HG02798 (cell line): Measurements from ENCODE around the gene ZAP70.
"Not testable (repeated sequence)": the region's sequence is repeated elsewhere in the genome, so short reads cannot be mapped to it uniquely, and the experiment has no call there.

Experiments used
- ATAC-seq: cut with Tn5 transposase; IDR thresholded peaks from one replicate; pipeline ENCODE4 v1.9.1; 2021; ENCODE audit warnings: mild to moderate bottlenecking; ENCODE audit not compliant: unreplicated experiment, poor library complexity

Gene ZAP70

DNA sequence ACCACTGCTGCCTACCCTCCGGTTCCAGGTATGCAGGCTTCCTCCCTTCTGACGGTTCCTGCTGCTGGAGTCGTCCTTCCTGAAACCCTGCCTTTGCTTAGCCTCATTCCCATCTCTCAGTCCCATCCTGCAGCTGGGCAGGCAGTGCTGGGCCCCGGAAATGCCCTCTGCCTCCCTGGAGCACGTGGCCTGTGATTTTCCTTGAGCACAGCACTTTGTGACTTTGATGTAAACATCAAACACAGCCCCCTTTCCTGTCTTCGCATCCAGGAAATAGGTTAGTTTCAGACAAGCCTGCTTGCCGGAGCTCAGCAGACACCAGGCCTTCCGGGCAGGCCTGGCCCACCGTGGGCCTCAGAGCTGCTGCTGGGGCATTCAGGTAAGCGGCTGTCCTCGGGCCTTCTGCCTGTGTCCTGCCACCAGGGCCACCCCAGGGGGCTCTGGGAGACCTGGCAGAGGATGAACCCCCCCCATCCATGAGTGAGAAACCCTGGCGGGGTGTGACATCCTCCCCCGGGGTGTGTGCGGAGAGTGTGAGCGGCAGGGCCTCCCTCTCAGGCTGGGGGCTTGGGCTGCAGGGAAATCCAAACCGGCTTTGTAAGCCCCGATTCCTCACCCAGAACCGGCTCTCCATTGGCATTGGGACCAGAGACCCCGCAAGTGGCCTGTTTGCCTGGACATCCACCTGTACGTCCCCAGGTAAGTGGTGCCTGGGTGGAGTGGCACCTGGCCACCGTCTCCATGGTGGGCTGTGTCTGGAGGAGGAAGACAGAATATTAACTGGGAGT, at the start of gene ZAP70:
Gene ZAP70 (plus strand): TSS at position 281 of the 788 bp plus-strand sequence. CDS start 10,461 bp downstream, outside the sequence.
- ATAC-seq = no peak

DNA sequence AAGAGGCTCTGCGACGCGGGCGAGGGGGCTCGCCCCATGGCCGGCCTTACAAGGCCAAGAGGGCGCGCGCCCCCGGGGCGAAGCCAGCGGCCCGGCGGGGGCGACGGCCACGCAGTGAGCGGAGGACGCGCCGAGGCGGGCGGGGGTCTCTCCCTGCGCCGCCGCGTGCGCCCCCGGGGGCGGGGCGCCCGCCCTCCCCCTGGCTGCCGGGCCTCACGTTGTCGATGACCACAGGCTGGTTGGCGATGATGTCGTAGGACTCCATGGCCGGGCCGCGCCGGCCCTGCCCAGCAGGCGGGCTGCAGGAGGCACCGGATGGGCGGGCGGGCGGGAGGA, 49.8 kb upstream of the ZAP70 start:
- no peak for ATAC-seq

DNA sequence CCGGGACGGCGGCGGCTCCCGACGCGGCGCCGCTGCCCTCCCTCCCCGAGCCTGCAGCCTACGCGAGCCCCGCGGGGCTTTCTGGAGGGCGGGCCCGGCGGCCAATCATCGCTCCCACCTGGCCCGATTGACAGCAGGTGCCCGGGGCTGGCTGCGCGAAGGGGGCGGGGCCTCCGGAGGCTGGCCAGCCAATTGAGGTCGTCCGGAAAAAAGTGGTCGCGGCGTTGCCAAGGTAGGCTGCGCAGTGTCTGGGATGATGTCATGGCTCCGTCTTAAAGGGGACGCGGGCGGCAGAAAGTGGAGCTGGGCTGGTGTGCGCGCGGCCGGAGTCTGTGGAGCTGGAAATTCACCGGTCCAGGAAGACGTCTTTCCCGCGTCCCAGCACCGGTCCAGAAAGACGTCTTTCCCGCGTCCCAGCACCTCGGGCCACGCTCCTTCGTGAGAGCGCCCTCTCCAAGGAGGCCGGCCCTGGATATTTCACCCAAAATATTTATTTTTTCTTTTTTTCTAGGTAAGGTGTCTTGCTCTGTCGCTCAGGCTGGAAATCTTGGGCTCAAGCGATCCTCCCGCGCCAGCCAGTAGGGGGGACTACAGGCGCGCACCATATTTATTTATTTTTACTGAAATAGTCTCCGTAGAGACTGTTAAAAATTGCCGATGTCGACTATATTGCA, 49.3 kb upstream of the ZAP70 start, which contains the start of gene ACTR1B:
Gene ACTR1B (minus strand): TSS at position 83 of the 674 bp plus-strand sequence. CDS start 154 bp downstream, outside the sequence.
- peak; percentile 89 for ATAC-seq

DNA sequence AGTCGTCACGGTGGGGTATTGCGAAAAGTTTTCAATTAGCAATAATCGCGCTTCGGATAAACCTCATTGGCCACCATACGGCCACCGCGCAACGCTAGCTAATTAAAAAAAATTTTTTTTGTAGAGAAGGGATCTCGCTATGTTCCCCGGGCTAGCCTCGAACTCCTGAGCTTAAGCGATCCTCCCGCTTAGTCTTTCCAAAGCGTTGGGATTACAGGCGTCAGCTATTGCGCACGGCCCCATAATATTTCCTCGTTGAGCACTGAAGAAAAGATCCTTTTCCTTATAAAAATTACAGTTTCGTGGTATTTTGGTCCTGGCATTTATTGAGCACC, 48.8 kb upstream of the ZAP70 start:
- ATAC-seq = no peak

DNA sequence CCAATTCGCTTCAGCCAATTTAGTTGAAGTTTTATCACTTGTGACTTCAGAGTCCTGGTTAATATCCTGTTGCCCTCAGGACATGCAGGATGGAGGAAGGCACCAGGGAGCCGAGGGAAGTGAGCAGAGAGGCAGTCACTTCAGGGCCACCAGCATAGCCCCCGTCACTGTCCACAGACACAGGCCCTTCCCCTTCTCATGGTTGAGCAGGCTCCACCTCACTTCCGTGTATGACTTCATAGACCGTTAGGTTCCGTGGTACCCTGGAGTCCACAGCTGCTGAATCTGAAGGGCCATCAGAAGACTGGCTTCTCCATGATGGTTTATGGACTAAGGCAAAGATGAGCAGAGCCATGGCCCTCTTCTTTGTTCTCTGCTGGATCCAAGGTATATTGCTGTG, 43.9 kb upstream of the ZAP70 start, which contains the start of gene C2orf92:
Gene C2orf92 (plus strand): TSS at position 266 of the 400 bp plus-strand sequence. CDS start 76 bp downstream, at position 342.
- no peak for ATAC-seq

DNA sequence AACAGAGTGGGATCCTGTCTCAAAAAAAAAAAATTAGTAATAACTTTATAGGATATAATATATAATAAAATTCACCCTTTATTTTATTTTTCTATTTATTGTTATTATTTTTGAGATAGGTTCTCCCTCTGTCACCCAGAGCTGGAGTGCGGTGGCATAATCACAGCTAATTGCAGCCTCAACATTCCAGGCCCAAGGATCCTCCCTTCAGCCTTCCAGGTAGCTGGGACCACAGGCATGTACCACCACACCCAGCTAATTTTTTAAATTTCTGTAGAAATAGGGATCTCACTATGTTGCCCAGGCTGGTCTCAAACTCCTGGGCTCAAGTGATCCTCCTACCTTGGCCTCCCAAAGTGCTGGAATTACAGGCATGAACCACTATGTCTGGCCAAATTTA, 42.9 kb upstream of the ZAP70 start:
- ATAC-seq = no peak

DNA sequence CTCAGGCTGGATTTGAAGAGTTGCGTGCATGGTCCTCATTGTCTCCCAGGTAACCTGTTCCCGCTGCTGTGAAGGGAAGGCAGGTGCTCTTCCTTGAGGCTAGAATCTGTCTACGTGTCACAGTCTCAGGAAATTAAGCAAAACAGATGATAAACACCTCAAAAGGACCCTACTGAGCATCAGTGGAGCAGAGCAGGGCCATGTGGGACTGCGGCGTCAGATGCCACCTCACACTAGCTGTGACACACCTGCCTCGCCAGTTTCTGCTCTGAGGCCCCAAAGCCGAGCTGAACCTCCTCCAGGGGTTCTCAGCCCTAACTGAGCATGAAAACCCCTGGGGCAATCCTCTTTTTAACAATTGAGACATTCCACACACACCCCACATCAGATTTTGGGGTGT, 41.9 kb upstream of the ZAP70 start:
- ATAC-seq = no peak

DNA sequence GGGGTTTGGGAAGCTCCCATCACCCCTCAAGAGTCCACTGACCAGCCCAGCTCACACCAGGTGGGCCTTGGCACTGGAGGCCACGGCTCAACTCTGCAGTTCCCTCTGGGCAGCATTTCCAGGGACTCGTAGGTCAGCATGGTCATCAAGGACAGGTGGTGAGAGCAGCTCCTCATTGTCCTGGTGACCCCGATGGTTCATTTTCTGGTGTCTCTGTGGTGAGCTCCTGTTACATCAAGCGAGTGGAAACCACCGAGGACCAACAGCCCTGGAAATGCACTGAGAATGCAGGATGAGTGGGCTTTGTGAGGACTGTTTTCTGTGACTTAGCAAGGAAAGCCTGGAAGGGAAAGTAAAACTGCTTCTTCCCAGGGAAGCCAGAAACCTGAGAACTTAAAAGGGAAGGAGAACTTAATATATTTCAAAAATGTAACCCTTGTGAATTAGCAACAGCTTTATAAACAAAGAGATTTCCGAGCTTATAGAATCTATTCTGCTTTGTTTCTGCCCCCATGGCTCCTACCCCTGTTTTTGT, 40.7 kb upstream of the ZAP70 start:
- ATAC-seq = not testable (repeated sequence)

DNA sequence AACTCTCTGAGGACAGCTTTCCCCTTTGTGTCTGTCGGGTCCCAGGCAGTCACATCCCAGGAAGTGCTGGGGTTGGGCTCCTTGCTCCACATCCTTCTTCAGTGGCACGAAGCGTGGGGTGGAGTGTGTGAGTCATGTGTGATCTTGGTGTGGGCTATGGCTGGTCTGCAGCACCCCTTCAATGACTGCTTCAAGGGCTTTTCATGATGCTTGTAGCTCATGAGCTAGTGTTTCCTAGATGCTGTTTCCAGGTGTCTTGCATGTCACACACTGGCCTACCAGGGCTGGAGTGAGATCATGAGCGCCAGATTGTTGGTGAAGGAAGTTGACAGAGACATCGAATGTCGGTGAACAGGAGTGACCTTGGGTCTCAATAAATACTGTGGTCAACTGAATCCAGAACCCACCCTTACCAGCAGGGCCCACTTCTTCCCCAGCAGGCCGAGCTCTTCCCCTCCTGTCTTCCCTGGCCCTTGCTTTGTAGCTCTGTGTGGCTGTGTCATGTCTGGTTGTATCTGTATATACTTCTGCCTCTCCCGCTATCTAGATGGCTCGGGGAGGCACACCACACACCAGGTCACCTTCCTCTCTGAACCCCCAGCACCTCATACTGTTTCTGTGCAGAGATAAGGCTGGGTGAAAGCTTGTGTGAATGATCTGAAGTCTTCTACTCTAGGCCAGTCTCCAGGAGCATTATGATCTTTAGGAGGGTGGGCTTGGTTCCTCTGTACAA, 40.0 kb upstream of the ZAP70 start:
- ATAC-seq = no peak

DNA sequence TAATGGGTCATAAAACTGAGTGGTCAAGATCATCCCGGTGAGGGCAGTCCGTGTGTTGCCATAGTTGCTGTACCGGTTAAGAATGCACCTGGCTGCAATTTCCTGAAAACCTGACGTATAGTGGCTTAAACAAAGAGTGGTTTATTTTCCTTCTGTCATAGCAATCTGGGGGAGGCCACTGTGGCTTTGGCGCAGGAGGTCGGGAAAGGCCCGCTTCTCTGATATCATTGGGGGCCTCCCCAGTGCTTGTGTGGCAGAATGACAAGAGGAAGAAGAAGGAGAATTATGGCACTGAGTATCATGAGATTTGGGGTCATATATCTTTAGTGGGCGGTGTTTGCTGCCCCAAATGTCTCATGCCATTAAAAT, 39.5 kb upstream of the ZAP70 start:
- no peak for ATAC-seq

DNA sequence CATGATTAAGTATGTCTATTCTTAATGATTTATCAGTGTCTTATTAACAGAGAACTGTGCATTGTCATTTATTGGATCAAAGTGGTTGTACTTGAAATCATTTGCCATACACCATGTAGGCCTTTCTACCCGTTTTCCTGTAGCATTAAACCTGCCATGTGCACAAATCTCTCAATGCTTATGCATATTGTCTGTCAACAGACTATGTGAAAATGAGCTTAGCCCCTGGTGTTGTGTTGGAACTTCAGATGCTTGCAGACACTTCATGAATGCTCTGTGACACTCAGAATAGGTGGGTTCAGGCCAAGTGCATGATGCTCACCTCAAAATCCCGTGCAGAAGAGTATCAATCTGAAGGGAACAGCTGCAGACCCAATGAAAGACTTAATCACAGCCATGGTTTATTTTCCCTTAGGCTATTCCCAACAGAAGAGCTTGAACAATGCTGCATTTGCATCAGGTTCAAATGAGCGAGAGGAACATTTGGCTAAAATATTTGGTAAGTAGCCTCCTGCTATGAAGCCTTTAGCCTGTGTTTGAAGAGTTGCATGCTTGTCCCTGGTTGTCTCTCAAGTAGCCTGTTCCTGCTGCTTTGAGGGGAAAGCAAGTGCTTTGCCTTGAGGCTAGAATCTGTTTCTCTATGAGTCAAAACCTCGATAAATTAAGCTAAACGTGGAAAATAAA, 37.8 kb upstream of the ZAP70 start:
- ATAC-seq = no peak

DNA sequence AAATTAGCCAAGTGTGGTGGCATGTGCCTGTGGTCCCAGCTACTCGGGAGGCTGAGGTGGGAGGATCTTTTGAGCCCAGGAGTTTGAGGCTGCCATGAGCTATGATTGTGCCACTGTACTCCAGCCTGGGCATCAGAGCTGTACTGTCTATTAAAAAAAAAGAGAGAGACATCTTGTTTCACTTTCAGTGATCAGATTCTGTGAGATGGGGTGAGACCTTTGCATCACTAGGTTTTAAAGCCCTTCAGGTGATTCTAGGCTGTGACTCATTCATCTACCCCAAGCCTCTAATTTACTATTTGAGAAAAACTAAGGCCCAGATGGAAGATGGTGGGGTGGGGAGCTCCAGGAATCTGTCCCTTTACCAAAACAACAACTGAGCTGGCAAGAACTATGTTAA, 36.8 kb upstream of the ZAP70 start:
- no peak for ATAC-seq

DNA sequence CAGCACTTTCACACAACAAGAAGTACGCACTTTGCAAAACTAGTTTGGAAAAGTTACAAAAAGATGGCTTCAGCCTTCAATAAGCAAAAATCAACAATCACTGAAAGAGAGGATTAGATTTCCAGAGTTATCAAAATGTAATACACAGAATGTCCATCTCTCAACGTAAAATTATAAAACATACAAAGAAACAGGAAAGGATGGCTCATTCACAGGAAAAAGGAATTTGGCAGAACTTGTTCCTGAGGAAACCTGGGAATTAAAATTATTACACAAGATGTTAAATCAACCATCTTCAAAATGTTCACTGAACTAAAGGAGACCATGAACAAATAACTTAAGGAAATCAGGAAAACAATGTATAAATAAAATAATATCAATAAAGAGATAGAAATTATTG, 35.9 kb upstream of the ZAP70 start:
- no peak for ATAC-seq

DNA sequence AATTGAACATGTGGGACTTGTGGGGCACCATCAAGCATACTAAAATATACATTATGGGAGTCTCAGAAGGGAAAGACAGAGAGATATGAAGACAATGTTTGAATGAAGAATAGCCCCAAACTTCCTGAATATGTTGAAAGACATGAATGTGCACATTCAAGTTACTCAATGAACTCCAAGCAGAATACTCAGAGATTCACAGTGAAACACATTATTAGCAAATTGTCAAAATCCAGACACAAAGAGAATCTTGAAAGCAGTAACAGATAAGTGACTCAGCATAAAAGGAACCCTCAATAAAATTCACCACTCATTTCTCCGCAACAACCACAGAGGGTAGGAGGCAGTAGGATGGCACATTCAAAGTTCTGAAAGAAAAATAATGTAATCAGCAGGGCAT, 35.1 kb upstream of the ZAP70 start:
- ATAC-seq = no peak

DNA sequence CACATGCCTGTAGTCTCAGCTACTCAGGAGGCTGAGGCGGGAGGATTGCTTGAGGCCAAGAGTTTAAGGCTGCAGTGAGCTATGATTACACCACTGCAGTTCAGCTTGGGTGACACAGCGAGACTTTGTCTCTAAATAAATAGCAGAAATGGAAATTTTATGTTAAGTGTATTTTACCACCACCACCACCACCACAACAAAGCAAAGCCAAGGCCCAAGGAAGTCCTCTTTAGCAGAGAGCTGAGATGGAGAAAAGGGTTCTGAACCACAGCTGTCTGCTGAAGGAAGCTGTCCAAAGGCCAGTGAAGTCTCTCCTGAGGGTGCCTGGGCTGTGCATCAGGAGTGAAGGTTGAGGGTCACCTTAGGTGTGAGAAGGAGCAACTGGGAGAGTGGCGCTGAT, 26.1 kb upstream of the ZAP70 start:
- not testable (repeated sequence) for ATAC-seq

DNA sequence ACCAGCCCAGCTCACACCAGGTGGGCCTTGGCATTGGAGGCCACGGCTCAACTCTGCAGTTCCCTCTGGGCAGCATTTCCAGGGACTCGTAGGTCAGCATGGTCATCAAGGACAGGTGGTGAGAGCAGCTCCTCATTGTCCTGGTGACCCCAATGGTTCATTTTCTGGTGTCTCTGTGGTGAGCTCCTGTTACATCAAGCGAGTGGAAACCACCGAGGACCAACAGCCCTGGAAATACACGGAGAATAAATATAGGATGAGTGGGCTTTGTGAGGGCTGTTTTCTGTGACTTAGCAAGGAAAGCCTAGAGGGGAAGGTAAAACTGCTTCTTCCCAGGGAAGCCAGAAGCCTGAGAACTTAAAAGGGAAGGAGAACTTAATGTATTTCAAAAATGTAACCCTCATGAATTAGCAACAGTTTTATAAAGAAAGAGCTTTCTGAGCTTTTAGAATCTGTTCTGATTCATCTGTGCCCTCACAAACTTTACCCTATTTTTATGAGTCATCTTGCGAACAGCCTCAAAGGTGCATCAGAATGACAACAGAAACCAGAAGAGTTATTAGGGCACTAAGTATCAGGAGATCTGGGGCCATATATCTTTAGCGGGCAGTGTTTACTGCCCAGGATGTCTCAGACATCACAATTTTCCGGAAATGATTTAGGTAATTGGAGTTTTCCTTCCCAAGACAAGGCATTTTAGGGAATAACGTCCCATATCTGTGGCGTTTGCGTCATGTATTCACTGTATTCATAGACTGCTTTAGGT, 25.1 kb upstream of the ZAP70 start:
- peak; percentile 79 for ATAC-seq

DNA sequence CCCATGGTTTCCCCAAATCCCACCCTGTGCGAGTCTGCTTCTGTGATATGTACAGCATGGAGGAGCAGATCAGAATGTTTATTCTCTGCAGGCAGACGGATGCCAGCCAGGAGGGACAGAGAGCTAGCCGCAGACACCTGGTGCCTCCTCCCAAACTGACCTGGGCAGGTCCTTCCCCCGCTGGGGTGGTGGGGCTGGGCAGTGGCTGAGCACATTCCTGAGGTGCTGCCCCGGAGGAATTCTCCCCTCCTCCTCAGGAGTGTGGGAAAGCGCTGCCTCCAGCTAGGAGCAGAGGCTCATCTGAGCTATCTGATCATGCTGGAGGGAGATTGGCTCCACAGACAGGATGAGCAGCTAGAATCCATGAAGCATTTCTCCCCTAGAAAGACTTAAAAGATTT, 22.2 kb upstream of the ZAP70 start:
- no peak for ATAC-seq

DNA sequence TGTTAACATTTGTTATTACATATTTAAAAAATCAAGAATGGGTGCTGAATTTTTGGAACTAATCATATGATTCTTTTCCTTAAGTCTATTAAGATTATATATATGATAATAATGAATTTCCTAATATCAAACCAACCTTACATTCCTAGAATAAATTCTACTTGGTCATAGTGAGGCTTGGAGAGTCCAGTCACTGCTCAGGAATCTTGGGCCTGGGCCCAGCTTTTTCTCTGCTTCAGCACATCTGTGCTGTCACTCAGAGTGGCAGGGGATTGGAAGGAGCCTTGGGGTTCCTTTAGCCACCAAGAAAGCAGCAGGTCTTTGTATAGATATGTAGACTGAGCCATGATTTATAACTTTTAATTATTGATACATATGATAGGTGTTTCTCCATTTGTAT, 19.9 kb upstream of the ZAP70 start:
- no peak for ATAC-seq

DNA sequence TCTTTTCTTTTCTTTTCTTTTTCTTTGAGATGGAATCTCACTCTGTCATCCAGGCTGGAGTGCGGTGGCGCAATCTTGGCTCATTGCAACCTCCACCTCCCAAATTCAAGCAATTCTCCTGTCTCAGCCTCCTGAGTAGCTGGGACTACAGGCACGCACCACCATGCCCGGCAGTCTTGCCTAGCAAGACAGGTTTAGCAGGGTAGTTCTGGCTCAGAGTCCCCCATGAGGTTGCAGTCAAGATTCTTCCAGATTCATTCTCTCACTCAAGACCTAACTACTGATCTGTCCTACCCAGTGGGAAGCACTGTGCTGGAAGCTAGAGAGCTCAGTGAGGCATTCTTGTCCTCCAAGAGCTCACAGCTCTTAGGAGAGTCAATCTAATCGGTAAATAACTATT, 17.6 kb upstream of the ZAP70 start:
- ATAC-seq = no peak
